Cardiac septum (tissue), 1 donor: ENCODE measurements around the gene CNTNAP2. TPM values are rescaled to one million over a fixed set of nuclear protein-coding genes. Genes with fewer than 3 reads are reported as not detected.
"Not testable (repeated sequence)": the region's sequence is repeated elsewhere in the genome, so short reads cannot be mapped to it uniquely, and the experiment has no call there.

Source experiments
- DNase-seq: peaks from one replicate; pipeline ENCODE4 v3.0.0-alpha.2; 2020; ENCODE audit warnings: low spot score
- intact Hi-C: fragments of 100-400 bp; cut with DNase I; formaldehyde crosslinking; loops from one replicate; pipeline ENCODE4 v1.14.0; 2022
- total RNA-seq: library from RNA; stranded (reverse); fragmentation: NEBNext Ultra II Directional; extraction: Animal tissue kit (Norgen Biotek cat#: 25700); gene quantifications from one replicate; pipeline ENCODE4 v1.2.1, GENCODE V29; 2021
- donor health status: DM: no; HTN: no; CAD: no.

The CNTNAP2 gene
- total RNA-seq, 1 donor from 2014 or later: 0.22 TPM

DNA sequence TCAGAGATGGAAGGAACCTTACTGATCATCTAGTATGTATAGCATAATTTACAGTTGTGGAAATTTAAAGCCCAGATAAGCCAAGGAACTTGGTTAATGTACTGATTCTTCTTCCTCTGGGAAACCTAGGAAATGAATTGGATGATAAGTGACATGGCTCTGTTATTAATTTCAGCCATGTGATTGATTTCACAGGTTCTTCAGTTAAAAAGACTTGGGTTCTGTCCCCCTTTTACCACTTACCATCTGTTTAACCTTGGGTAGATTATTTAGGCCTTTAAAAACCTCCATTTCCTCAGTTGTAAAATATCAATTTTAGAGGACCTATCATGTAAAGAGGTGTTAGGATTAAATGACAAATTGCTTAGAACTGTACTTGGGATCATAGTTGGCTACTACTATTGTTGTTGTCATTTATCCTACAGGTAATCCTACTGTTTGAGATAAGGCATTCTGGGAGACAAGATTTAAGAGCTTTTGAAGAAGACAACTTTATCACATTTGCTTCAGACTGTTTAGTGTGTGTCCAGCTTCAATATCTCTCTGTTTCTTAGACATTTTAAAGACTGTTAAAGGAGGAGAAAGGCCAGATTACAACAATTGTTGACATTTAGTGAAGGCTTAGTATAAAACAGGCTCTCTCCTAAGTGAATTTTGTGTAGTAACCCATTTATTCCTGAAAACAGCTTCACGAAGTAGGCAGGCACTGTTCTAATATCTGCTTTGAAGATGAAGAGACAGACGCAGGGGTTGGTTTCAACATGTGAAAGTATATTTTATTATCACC is 1476.9 kb downstream of the CNTNAP2 start:
- DNase-seq: no peak
- intact Hi-C loops: no loop called here

DNA sequence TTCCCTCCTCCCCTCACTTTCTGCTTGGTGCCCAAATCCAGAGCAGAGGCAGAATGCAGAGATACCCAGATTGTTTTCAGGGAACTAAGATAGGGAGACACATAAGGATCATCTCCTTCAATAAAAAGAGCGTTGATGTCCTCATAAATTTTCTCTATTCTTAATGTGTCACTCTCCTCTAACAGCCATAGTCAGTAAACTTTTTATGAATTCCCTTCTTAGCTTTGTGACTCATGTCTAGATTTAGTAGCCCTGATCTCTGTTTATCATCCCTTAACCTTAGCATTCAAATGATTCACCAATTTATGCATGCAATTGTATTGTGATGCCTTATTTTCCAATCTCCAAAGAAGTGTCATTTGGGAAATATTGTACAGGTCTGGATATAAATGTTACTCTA is 1478.4 kb downstream of the CNTNAP2 start:
- no peak for DNase-seq
- intact Hi-C loops: no loop called here

DNA sequence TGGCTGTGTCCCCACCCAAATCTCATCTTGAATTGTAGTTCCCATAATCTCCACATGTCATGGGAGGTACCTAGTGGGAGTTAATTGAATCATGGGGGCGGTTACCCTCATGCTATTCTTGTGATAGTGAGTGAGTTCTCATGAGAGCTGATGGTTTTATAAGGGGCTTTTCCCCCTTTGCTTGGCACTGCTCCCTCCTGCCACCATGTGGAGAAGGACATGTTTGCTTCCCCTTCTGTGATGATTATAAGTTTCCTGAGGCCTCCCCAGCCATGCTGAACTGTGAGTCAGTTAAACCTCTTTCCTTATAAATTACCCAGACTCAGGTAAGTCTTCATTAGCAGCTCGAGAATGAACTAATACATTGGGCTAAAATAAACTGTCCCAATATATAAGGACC is 1482.1 kb downstream of the CNTNAP2 start:
- intact Hi-C loops, DNase-seq: not testable (repeated sequence)

DNA sequence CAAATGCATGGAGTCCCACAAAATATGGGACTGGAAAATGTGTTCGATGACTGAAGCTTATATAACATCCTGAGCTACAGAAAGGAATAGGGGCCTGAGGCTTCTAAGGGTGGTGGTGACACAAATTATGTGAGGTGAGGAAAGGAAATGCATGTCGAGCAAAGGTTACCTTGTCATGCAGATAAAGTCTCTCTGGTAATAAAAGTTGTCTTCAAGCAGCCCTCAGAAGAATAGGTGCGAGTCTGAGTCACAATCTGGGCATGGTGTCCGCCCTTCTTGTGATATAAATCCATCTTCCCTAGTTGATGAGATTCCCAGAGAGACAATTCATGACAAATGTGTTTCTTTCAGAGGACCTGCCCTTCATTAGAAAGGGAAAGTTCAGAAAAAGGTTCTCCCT is 1488.7 kb downstream of the CNTNAP2 start:
- DNase-seq: no peak
- intact Hi-C loops: no loop called here

DNA sequence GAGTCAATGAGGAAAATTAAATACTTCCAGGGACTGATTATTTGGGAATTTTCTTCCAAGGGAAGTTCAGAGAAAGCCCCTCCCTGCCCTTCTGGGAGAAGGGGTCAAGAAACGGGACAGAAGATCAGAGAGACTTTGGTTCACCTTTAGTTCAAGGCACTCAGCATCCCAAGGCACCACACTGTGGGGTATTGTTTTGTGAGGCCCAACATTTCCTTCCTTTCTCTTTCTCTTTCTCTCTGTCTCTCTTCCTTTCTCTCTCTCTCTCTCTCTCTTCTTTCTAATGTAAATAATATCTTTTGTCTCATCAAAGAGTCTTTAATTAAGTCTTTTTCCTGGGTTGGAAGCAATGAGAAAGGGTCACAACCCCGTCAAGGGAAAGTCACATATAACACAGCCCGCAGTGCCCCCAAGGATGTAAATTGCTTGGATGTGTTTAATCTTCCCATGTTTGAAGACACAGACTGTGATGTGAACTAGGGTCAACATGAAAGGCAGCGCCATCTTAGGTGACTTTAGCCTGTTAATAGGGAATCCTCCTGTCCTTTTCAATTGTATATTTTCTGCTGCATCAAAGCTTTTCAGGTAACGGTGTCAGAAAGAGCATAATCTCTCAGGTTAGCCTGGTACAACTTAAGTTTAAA is 1490.7 kb downstream of the CNTNAP2 start:
- no peak for DNase-seq

DNA sequence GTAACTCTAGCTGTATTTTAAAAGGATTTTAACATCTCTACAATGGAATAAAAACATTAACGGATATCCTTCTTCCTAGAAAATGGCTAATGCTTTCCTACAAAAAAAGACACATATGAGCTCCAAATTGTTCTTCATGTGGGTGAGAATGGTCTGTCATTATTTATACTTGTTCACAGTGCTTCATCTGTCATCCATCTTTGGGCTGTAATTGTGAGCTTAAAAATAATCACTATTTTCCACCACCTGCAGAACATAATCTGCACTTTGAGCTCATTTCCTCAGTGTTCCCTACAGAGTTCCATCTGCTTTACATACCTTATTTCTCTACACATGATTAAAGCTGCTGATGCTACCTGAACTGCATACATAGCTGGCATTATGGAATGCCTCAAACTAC is 1494.8 kb downstream of the CNTNAP2 start:
- intact Hi-C loops: no loop called here
- DNase-seq: no peak

More for the DNA sequence above, 1490.7 kb downstream of the CNTNAP2 start:
- intact Hi-C loops: no loop called here

DNA sequence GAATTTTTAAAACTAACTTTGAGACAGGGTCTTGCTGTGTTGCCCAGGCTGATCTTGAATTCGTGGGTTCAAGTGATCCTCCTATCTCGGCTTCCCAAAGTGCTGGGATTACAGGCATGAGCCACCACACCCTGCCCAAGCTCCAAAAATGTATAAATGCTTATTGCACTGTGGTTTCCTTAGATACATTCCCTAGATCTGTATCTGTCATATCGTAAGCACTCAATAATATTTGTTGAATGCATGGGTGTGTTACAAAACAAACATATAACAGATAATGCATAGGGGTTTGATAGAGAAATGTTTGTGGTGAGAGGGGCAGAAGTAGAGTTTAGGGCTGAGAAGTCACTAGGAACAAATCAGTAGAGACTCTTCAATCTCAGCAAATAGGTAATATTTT is 1518.7 kb downstream of the CNTNAP2 start:
- intact Hi-C loops: no loop called here

DNA sequence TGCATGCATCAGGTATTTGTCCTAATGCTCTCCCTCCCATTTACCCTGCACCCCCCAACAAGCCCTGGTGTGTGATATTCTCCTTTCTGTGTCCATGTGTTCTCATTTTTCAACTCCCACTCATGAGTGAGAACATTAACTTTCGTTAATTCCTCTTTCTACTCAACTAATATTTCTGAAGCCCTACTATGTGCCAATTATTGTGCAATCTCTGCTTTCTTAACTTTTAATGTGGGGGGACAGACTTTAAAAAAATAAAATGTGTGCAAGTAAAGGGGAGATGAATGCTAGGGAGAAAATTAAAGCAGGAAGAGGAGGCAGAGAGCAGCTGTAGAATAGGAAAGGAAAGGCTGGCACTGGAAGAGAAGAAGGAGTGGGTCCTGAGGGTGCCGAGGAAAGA is 1520.0 kb downstream of the CNTNAP2 start:
- DNase-seq: no peak
- intact Hi-C loops: no loop called here

More for the DNA sequence above, 1518.7 kb downstream of the CNTNAP2 start:
- DNase-seq: no peak

DNA sequence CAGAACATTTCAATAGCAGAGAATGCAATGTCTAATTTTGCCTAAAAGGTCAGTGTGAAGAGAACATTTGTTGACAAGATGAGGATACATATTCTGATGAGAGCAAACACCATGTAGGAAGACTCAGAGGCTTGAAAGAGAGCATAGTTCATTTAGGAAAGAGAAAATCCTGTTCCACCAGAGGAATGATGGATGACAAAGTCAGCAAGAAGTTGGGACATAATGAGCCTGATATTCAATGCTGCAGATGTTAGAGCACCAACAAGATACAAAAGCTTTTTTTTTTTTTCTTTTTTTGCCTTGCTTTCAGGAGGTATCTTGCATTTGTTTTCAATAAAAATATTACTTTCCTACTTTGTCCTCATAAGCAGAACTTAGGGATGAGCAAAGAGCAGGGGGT is 1522.0 kb downstream of the CNTNAP2 start:
- intact Hi-C loops: no loop called here
- DNase-seq: no peak

DNA sequence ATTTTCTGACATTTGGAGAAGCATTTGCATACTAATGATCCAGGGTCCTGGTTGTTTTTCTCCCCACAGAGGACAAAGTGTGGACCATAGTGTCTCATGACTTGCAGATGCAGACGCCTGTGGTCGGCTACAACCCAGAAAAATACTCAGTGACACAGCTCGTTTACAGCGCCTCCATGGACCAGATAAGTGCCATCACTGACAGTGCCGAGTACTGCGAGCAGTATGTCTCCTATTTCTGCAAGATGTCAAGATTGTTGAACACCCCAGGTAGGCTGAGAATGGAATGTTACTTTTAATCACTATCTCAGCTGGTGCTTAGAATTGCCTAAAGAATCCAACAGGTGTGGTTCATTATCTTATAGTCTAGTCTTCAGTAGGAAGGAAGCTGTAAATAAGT is 1522.4 kb downstream of the CNTNAP2 start:
- intact Hi-C loops: no loop called here
- DNase-seq: no peak

DNA sequence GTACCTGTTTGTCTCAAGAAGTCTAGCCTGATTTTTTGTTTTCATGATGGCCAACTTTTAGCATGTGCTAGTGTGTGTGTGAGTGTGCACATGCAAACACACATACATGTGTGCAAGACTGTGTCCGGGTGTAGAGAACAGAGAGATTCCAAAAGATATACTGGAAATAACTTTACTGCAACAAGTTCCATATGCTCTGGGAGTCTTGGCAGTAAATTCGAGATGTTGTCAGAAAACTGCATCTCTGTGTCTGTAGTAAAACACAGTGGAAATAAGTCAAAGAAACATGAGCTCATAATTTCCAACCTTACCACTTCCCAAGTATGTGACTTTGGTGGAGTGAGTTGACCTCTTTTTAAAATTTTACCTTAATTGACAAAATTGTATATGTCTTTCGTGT is 1523.2 kb downstream of the CNTNAP2 start:
- DNase-seq: no peak

DNA sequence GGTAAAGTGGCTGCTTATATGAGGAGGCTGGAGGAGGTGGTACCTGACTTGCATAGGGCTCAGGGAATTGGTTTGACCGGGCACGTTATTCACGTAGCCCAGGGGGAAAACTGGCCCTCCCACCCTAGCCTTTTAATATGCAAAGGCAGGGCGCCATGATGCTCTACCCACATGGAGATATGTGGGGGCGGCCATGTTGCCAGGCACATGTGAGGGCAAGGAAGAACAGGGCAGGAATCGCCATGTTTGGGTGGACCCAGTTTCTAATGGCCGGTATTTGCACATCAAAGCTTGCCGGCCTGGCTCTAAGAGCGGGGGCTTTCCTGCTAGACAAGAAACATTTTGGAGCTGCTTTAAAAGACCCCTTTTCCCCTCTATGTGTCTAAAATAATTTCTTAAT is 1524.2 kb downstream of the CNTNAP2 start:
- DNase-seq: no peak
- intact Hi-C loops: no loop called here

More for the DNA sequence above, 1523.2 kb downstream of the CNTNAP2 start:
- intact Hi-C loops: no loop called here

DNA sequence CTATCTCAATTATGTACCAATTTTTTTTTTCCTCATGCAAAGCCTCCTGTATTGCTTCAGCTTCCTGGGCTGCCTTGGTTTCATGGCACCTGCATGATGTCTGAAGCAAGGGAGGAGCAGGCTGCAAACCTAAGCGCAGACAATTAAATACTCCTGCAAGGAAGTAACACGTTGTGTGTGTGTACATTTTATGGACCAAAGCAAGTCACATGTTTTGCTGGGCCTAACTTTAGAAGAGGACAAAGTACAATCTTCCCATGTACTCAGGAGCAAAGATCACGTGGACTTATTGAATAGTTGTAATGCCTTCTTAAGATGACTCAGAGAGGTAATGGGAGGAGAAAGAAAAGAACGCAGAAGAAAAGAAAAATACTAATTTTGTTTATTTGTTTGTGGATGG is 1530.0 kb downstream of the CNTNAP2 start:
- intact Hi-C loops: no loop called here
- no peak for DNase-seq

DNA sequence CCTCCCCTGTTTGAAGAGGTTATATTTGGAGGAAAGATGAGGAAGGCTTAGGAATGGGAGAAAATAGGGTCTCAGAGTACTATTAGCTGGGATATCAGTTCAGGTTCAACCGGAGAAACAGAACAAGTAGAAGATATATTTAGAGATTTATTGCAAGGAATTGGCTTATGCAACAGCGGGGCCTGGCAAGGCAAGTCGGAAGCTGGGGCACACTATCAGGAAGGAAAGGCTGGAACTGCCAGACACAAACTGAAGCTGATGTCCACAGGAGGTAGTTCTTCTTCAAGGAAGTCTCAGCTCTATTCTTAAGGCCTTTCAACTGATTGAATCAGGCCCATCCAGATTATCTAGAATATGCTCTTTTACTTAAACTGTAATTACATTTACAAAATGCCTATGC is 1534.4 kb downstream of the CNTNAP2 start:
- intact Hi-C loops: no loop called here
- no peak for DNase-seq

DNA sequence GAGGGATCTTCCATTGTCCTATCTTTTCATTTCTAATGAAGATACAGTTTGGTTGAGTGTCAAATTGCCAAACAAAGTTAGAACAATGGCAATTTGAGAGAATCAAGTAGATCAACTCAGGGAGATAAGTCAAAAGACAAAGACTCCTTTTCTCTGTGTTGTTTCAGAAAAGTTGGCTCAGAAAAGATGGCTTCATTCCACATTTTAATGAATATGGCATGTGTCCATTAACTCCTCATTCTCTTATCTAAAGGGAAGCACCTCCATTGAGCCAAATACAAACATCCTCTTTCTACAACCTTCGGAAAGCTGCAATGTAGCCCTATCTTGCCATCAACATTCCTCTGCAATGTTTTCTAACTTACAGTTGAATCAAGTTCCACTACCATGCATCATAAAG is 1535.0 kb downstream of the CNTNAP2 start:
- DNase-seq: no peak
- intact Hi-C loops: no loop called here

DNA sequence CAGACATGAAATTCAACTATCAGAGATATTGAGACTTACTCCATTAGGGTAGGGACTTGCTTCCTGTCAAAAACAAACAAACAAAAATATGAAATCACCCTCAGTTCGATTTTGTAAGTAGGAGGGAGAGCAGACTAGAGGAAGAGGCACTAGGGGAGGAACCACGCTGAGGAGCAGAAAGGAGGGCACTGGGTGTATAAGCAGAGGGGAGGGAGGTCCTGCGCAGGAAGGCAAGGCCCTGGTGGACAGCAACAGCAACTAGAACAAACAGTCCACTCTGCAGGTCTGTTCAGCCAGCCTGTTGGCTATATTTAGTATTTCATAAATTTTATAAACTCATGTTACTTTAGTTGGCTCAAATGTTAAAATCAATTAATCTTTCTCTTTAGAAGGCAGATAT is 1536.9 kb downstream of the CNTNAP2 start:
- DNase-seq: no peak
- intact Hi-C loops: no loop called here

DNA sequence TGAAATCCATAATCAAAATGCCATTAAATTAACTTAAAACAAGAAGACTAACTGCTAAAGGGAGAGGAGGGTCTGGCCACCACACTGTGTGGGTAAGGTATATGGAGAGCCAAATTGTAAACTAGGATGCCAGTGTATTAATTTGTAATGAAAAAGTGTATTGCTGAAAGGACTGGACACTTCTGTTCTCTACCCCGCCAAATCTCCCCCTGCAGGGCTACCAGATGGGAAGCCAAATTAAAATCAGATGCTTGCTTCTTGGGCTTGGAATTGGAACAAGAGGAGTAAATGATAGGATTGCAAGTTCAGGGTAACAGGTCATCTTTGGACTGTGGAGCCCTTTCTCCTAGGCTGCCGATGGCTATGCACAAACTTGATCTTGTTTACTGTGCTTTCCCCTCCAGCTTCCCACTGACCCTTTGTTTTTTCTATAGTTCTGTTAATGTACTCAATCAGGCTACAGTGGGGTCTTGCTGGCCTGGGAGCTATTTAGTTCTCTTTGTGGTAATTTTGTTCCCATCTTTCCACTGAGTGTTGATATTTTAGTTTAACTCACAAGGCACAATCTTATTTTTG is 1541.9 kb downstream of the CNTNAP2 start:
- no peak for DNase-seq
- intact Hi-C loops: no loop called here

DNA sequence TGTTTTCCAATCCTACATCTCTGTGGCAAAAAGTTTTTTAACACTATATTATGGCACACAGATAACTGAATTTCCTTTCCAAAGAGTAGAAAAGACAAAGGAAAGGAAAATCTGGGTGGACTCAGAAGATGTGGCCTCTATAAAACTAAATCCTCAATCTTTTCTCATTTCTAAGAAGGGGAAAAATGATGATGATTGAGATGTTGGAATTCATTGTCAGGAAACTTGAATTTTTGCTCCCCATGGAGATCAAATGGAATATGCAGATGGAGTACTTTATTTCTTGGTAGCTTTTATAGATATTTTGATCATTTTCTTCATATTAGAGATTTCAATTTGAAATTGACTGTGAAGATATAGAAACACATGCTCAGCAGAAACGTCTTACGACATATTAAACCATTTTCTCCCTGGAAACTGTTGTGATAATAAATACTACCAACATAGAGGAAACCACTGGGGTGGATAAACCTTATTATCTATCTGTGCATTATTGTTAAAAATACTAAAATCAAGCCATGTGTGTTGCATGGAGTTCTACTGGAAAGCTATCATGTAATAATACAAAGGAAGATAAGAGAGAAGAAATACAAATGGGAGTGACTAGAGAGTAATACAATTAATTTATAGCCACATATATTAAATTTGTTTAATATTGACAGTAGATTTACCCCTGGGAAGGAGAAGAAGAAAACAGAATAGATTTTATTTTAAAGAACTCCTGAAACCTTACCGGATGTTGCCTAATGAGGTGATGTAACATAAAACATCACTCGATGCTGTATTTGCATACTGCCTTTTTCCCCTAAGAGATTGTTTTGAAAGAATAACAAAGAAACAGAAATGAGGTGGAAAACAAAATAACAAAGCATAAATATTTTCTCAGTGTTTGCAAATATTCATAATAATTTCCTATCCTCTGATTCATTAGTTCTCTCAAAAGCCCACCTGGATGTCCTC is 1542.7 kb downstream of the CNTNAP2 start:
- intact Hi-C loops: no loop called here
- DNase-seq: no peak

DNA sequence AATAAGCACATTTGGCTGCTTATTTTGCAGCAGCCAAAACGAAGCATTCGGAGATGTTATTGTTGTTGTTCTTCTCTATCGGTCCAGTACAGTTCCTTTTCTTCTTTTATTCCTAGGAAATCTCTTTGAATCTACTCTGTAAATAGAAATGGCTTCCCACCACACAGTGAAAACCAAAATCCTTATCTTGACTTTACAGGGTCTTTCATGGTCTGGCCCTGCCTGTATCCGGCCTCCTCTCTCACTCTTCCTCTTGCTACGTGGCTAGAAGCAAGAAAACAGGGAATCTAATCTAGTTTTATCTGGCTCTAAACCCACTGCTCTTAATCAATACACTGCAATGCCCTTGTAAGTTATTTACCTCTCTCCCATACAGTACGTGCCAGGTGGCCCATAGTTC is 1547.9 kb downstream of the CNTNAP2 start:
- DNase-seq: no peak

DNA sequence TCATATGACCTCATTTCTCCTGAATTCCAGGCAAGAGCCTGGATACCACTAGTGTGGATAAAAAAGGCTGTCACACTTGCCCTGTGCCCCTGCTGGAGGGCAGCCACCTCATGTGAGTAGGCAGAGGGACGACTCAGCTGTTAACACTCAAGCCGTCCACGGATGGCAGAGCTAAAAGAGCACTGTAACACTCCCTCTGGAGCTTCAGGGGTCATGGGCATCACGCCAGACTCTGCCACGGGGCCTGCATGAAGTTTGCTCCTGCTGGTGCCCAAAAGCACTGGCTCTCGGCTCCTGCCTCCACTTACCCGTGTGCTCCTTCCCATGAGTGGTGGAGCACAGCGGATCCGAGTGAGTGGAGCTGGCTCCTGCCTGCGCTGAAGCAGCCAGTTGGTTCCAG is 1554.2 kb downstream of the CNTNAP2 start:
- intact Hi-C loops: no loop called here
- DNase-seq: no peak

More for the DNA sequence above, 1547.9 kb downstream of the CNTNAP2 start:
- intact Hi-C loops: no loop called here
